GM12892 (cell line): ENCODE data around the gene MYNN.

ENCODE experiments used
- DNase-seq: peaks from one replicate; pipeline ENCODE4 v3.0.0; 2011; ENCODE audit not compliant: insufficient read length
- FAIRE-seq: peaks from 2 replicates; lab custom pipeline; 2011; peaks lifted over from hg19 to GRCh38; lab: Jason Lieb, UNC
- POLR2A ChIP-seq: IDR thresholded peaks from 2 replicates; pipeline ENCODE4 v1.6.1; 2011; ENCODE audit warnings: low read depth, low read length, control low read depth
- POLR2AphosphoS5 ChIP-seq: IDR thresholded peaks from 2 replicates; pipeline ENCODE4 v1.6.1; 2011; ENCODE audit warnings: low read depth, low read length, control low read depth
- TAF1 ChIP-seq: IDR thresholded peaks from 2 replicates; pipeline ENCODE4 v1.6.1; 2011; ENCODE audit warnings: low read depth, mild to moderate bottlenecking, control low read depth, low read length, borderline replicate concordance

Gene MYNN

DNA sequence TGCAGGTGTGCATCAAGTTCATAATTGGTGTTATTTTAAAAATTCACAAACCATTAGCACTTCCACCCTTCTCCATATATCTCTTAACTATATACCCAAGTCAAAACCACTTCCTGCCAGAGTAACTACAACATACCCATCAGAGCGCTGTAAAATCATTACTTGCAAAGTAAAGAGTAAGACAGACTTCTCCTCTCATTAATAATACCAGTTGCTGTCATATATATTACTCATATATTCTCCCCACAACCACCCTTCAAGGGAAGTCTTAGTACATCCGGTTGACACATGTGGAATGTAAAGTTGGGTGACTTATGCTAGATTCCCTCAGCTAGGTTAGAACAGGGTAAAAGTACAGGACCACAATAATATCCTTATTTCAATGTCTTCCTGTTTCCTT, 13.9 kb upstream of the MYNN start:
- no peak for FAIRE-seq
- TF ChIP-seq TAF1: no peak
- TF ChIP-seq POLR2AphosphoS5: no peak
- no peak for TF ChIP-seq POLR2A
- DNase-seq: no peak

DNA sequence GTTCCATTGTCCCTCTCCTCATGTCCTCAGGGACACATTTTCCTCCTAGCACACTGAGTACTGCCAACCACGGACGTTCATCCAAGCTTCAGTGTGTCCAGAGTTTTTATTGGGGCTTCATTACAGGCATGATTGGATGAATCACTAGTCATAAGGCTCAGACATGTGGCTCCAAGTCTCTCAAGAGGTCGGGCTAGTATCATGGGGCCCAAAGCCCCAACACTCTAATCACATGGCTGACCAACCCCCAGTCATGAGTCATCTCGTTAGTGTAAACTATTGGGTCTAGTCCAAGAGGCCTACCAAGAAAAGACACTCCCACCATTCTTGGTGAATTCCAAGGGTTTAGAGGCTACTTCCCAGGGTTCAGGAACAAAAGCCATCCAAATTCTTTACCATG, 12.7 kb upstream of the MYNN start:
- no peak for FAIRE-seq
- no peak for DNase-seq
- no peak for TF ChIP-seq POLR2AphosphoS5
- no peak for TF ChIP-seq TAF1
- TF ChIP-seq POLR2A: no peak

DNA sequence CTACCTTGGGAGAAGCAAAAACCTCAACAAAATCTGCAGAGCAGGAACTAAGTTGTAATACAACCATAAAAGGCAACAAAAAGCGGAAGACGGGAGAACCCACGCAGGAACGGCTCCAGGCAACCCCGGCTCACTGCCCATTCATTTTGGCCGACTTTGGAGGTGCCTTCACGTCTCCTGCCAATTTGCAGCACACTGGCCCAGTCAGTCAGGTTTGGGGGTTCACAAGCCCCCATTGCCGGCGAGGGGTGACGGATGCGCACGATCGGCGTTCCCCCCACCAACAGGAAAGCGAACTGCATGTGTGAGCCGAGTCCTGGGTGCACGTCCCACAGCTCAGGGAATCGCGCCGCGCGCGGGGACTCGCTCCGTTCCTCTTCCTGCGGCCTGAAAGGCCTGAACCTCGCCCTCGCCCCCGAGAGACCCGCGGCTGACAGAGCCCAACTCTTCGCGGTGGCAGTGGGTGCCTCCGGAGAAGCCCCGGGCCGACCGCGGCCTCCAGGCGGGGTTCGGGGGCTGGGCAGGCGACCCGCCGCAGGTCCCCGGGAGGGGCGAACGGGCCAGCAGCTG, 8.8 kb upstream of the MYNN start:
- TF ChIP-seq POLR2AphosphoS5 (peak; percentile 91; the same call in 1 of the 2 replicates), POLR2A (peak; percentile 76), TAF1 (peak; percentile 59; the same call in 1 of the 2 replicates)
- FAIRE-seq: peak; percentile 95
- DNase-seq: peak; percentile 44

DNA sequence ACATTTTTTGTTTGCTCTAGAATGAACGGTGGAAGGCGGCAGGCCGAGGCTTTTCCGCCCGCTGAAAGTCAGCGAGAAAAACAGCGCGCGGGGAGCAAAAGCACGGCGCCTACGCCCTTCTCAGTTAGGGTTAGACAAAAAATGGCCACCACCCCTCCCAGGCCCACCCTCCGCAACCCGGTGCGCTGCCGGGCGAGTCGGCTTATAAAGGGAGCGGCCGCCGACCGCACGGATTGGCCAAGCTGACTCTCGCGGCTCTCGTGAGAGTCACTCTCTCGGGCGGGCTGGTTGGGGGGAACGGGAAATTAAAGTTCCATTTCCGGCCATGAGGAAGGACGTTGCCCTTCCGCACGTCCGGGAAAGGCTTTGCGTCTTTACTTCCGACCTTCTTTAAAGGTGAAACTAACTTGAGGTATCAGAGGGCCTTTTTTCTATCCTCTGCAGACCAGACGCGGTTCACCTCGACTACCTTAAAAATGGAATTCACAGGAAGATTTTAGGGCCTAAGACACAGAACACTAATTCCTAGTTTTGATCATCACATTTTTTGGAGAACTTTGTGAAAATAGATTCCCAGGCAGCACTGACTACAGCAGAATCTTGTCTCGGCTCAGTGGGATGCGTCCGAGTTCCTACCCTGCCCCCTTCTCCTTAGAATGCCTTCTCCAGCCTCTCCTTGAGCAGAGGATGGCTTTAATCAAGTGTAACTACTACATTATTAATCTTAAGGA, 8.1 kb upstream of the MYNN start, which contains the start of gene TERC:
TSS of gene TERC (minus strand) at position 179 of the 731 bp plus-strand sequence.
- TF ChIP-seq POLR2A (peak; percentile 96), TAF1 (peak; percentile 75; the same call in 1 of the 2 replicates), POLR2AphosphoS5 (0 out of 2 replicates have a peak, but pooled peaks have one; percentile 64)
- DNase-seq (peak; percentile 60), FAIRE-seq (peak; percentile 69)

DNA sequence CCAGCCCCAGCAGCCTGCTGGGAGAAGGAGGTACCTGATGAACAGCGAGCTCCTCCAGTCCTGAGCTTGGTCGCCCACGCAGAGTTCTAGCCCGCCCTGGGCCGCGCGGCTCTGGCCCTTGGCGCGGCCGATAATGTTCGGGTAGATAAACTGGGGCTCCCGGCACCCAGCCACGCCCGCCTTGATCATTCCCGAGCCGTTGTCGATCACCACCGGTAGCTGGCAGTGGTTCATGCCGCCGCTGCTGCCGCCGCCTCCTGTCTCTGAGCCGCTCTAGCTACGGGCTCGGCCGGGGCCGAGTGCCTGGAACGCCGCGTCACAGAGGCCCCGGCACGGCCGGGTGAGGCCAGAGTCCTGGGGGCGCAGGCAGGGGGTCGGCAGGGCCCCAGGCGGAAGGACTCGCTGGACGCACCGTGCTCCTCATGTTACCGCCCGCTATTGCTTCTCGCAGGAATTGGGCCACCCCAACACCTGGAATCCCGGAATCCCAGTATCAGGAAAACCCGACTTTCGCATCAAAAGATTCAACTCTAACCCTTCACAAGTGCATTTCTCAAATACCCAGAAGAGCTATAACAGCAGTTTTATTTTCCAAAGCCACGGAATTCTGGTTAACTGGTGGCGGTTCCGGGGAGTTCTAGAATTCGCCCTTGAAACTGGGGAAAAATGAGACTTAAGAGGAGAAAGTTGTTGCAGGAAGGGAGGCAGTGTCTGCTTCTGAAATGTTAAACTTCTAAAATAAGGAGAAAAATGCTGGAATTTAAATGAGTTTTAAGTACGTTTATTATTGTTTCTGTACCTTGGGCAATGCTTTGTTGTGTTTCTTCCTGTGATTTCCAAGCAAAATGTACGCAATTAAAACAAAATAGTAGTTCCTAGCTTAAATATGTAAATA, 3.7 kb upstream of the MYNN start, which contains the start of gene ACTRT3:
TSS of gene ACTRT3 (minus strand) at position 275 of the 895 bp plus-strand sequence. CDS start at position 234, 41 bp downstream.
- DNase-seq (peak; percentile 43), FAIRE-seq (peak; percentile 72)
- TF ChIP-seq POLR2AphosphoS5: no peak
- TF ChIP-seq POLR2A: peak; percentile 52; the same call in 1 of the 2 replicates

DNA sequence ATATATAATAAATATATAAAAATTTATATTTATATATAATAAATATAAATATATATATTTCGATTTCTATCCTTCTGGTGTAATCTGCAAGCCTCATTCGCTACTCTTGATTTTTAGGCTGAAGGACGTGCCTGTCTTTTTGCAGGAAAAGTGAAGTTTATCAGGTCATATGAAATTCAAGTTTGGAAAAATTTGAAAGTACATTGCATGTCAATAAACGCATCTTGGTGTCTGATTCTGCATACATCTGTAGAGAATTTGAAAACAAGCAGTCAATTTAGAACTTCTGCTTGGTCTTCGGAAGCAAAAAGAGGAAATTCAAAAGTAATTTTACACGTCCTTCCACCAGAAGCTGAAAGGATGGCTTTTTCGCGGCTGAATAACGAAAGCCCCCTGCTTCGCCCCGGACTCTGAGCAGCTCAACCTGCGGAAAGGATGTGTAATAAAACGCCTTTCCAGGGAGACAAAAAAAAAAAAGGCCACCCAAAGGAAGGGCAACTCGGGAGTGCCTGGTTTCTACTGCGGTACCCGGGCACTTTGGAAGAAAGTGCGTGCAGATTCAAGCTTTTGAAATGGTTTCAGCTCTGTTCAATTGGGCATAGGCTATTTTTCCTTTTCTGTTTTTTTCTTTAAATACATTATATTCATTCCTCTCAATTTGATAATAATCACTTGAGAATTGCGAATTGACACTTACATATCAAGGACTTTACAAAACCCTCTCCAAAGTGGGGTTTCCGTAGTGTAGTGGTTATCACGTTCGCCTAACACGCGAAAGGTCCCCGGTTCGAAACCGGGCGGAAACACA, 1.5 kb upstream of the MYNN start:
- TF ChIP-seq POLR2A: no peak
- no peak for TF ChIP-seq TAF1
- no peak for TF ChIP-seq POLR2AphosphoS5

DNA sequence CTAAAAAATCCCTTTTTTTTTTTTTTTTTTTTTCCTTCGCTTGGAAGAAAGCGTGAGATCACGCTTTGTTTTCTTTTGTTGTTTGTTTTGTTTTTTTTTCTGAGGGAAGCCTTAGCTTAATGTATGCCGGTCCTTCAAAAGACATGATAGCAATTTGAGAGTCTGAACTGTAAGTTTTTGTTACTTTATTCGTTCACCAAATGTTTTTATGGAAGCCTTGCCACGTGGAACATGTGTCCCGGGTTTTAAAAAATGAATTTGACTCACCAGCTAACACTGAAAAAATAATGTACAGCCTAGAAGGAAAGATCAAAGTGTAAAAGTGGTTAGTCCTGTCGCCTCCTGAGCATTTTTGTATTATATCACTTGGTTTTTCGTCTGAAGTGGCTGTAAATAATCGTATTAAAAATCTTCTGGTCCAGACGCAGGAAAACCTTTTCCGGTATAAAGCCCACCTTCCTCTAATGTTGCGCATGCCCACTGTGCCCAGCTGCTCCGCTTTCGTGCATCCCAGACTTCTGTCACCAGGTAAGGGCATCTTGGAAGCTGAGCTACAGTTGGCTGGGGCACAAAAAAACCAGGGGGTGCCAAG, 795 bp upstream of the MYNN start:
- TF ChIP-seq POLR2A (no peak), TAF1 (no peak), POLR2AphosphoS5 (no peak)
- DNase-seq (no peak), FAIRE-seq (no peak)

More for the DNA sequence above, 1.5 kb upstream of the MYNN start:
- FAIRE-seq (no peak), DNase-seq (no peak)

DNA sequence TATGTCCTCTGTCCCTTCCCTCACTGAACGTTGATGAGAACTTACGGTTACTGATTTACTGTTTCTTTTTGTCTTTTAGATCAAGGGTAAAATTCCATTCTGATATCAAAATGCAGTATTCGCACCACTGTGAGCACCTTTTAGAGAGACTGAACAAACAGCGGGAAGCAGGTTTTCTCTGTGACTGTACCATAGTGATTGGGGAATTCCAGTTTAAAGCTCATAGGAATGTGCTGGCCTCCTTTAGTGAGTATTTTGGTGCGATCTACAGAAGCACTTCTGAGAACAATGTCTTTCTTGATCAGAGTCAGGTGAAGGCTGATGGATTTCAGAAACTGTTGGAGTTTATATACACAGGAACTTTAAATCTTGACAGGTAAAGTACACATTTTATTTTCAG, 990 bp downstream of the MYNN start:
- DNase-seq: no peak
- FAIRE-seq: peak; percentile 21
- TF ChIP-seq POLR2AphosphoS5 (no peak), TAF1 (no peak), POLR2A (no peak)

DNA sequence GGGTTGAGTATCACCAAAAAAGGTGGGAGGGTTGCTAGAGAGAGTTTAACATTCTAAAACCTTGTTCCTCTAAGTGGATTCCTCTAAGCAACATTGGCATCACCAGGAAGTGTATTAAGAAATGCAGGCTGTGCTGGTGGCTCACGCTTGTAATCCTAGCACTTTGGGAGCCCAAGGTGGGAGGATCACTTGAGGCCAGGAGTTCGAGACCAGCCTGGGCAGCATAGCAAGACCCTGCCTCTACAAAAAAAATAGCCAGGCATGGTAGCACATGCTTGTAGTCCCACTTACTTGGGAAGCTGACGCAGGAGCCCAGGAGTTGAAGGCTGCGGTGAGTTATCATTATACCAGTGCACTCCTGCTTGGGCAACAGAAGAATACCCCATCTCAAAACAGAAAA, 4.6 kb downstream of the MYNN start:
- FAIRE-seq (no peak), DNase-seq (no peak)
- no peak for TF ChIP-seq TAF1
- TF ChIP-seq POLR2AphosphoS5: no peak
- no peak for TF ChIP-seq POLR2A

DNA sequence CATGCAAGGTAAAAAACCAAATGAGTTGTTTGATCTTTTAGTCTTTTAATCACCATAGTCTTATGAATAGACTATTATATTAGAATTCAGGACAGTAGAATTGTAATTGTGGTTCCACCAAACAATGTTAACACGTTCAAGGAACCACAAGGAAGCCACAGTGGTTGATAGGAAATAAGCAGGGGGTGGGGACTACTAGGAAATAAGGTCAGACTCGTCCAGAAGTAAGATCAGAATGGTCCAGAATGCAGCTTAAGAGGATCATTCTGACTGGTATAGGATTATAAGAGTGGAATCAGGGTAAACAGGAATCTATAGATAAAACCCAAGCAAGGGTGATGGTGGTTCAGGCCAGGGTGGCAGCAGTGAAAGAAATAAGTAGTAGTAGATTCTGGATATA, 7.5 kb downstream of the MYNN start:
- FAIRE-seq (no peak), DNase-seq (no peak)
- TF ChIP-seq POLR2A (no peak), TAF1 (no peak), POLR2AphosphoS5 (no peak)
